Thyroid gland (tissue), 4 donors: ENCODE measurements around the gene TIGD4. TPM values are rescaled to one million over a fixed set of nuclear protein-coding genes. Genes with fewer than 3 reads are reported as not detected.
"Not testable (repeated sequence)": the region's sequence is repeated elsewhere in the genome, so short reads cannot be mapped to it uniquely, and the experiment has no call there.

Experiments used
- DNase-seq, 2 donors: peaks; one replicate each; pipeline ENCODE4 v3.0.0-alpha.2; 2019
- H3K27ac ChIP-seq, 3 donors: fragments of 200-600 bp; sonication (generic); 1 replicate in 2 of 3; 2 replicates in 1 of 3; pipeline ENCODE4 v1.5.1; 2016 to 2019; ENCODE audit warnings: mild to moderate bottlenecking in 1 of 3, moderate library complexity in 1 of 3
- H3K27me3 ChIP-seq: fragments of 200-600 bp; sonication (generic); one replicate; pipeline ENCODE4 v1.5.1; 2019
- H3K36me3 ChIP-seq, 2 donors: fragments of 200-600 bp; sonication (generic); one replicate each; pipeline ENCODE4 v1.5.1; 2016 to 2019
- H3K4me1 ChIP-seq, 2 donors: fragments of 200-600 bp; sonication (generic); one replicate each; pipeline ENCODE4 v1.5.1; 2017 to 2019
- H3K4me3 ChIP-seq, 3 donors: fragments of 200-600 bp; sonication (generic); replicated peaks in 1 of 3; 1 replicate in 2 of 3; 2 replicates in 1 of 3; pipeline ENCODE4 v1.5.1; 2016; ENCODE audit warnings: mild to moderate bottlenecking in 1 of 3
- H3K9me3 ChIP-seq: fragments of 200-600 bp; sonication (generic); one replicate; pipeline ENCODE4 v1.5.1; 2017
- POLR2A ChIP-seq, 2 donors: fragments of 450-650 bp; IDR thresholded peaks; one replicate each; pipeline ENCODE4 v1.6.1; 2017; ENCODE audit warnings: antibody characterized with exemption in 2 of 2, mild to moderate bottlenecking in 2 of 2, moderate library complexity in 1 of 2
- WGBS, 2 donors: methylation state at CpG; one replicate each; pipeline ENCODE4 v1.1.5; 2017; 5-methylcytosine and 5-hydroxymethylcytosine counted together
- intact Hi-C: fragments of 100-400 bp; cut with DNase I; formaldehyde crosslinking; loops from one replicate; pipeline ENCODE4 v1.15.1; 2023
- total RNA-seq, 4 donors: library from RNA; depleted of rRNA; stranded (reverse); fragments of >200 nt; gene quantifications; one replicate each; pipeline ENCODE4 v1.2.3, GENCODE V29; 2016
- TF ChIP-seq, protein P1 (sequence below), 6 experiments: fragments of 200-600 bp in 3 of 6; fragments of 450-650 bp in 3 of 6; sonication (generic) in 3 of 6; IDR thresholded peaks; one replicate each; pipeline ENCODE4 v1.5.1; 2016 to 2019; ENCODE audit warnings: antibody characterized with exemption in 6 of 6, mild to moderate bottlenecking in 2 of 6, inconsistent platforms in 1 of 6, moderate library complexity in 1 of 6

TIGD4 gene
- total RNA-seq, 4 donors from 2014 or later = 0.67 to 2.4 (median 1.8) TPM

DNA sequence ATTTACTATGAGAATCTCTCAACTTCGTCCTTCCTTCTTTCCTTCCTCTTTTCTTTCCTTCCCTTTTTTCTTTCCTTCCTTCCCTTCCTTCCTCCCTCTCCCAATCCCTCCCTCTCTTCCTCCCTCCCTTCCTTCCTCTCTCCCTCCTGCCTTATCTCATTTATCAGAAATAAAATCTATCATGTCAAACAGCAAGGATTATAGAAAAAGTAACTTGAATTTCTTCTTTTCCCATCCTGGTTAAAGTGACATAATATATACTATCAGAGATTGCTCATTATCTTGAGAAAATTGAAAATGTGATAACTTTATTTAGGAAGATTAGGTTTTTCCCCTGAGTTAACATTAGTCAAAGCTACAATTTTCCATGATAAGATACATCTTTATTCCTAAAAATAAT lies 5.6 kb downstream of the TIGD4 start:
- Histone ChIP-seq H3K9me3 (no peaks in the 10 kb centered on the region), H3K36me3 (no peaks in the 10 kb centered on the region), H3K27ac (no peak overlapping the region), H3K4me1 (peaks cover 0 to 4% of the 10 kb centered on the region in 2 donors), H3K27me3 (no peaks in the 10 kb centered on the region), H3K4me3 (no peak overlapping the region)
- 56 to 68% methylated on average over 1 of the region's 1 CpG for WGBS, 2 donors
- intact Hi-C loops = no loop called here
- TF ChIP-seq, protein P1, sequence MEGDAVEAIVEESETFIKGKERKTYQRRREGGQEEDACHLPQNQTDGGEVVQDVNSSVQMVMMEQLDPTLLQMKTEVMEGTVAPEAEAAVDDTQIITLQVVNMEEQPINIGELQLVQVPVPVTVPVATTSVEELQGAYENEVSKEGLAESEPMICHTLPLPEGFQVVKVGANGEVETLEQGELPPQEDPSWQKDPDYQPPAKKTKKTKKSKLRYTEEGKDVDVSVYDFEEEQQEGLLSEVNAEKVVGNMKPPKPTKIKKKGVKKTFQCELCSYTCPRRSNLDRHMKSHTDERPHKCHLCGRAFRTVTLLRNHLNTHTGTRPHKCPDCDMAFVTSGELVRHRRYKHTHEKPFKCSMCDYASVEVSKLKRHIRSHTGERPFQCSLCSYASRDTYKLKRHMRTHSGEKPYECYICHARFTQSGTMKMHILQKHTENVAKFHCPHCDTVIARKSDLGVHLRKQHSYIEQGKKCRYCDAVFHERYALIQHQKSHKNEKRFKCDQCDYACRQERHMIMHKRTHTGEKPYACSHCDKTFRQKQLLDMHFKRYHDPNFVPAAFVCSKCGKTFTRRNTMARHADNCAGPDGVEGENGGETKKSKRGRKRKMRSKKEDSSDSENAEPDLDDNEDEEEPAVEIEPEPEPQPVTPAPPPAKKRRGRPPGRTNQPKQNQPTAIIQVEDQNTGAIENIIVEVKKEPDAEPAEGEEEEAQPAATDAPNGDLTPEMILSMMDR (IDR thresholded peaks at IDR 0.05) = no peak
- no peak for TF ChIP-seq POLR2A (IDR thresholded peaks at IDR 0.05)
- DNase-seq = no peak

DNA sequence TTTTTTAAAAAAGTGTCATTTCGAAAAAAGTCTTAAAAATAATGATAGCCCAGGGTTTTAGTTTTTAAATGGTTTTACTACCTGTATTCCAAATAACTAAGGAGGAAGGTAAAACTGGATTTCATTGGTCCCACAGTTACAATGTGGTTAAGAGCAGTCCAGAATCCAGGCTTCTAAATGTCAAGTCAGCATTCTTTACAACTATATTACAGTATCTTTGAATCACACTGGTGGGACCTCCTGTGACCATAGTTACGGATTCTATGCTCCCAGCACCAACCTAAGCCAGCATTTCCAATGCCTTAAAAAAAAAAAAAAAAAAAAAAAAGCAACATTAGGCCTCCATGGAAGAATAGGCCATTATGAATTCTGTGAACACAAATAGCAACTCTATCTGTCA lies 6.2 kb downstream of the TIGD4 start:
- Histone ChIP-seq H3K27me3 (no peaks in the 10 kb centered on the region), H3K27ac (no peak overlapping the region), H3K9me3 (no peaks in the 10 kb centered on the region), H3K36me3 (no peaks in the 10 kb centered on the region), H3K4me3 (no peak overlapping the region), H3K4me1 (no peaks in the 10 kb centered on the region)
- intact Hi-C loops = no loop called here
- DNase-seq = no peak
- TF ChIP-seq POLR2A (IDR thresholded peaks at IDR 0.05) = no peak
- TF ChIP-seq, protein P1 (IDR thresholded peaks at IDR 0.05) = no peak
- 93 to 95% methylated on average over 2 of the region's 2 CpGs for WGBS, 2 donors

DNA sequence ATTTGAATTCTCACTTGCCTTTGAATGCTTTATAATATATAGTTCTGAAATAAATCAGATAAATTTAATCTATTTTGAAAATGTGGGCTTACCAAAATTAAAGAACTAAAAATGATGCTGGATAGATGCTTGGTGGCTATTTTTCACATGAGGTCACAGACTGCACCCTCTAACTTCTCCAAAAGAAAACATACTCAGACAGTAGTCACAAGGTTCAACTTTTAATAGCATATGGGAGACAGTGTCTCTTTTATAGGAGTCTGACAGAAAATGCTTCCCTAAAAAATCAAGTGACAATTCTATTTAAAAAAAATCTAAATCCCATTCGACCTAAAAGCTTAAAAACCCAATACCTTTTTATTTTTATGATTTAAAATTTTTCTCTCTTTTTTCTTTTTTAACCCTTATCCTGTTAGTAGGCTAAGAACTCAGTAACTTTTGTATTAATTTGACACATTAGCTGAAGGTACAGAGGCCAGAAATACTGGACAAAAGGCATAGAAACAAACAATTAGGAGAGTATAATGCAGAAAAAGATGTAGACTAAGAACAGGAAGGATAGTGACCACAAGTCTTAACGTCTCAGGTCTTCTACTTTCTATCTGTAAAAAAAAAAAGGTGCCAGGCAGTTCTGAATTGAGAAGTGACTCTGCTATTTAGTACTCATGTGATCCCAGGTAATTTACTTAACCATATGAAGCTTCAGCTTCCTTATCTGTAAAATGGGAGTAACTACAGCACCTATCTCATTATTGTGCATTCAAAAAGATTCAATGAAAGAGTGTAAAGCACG lies 7.6 kb downstream of the TIGD4 start:
- 70 to 78% methylated on average over 3 of the region's 3 CpGs for WGBS, 2 donors
- no peak overlapping the region for H3K4me3 ChIP-seq
- no peaks in the 10 kb centered on the region for H3K9me3 ChIP-seq
- H3K27me3 ChIP-seq = no peaks in the 10 kb centered on the region
- H3K27ac ChIP-seq = no peak overlapping the region
- TF ChIP-seq, protein P1 (IDR thresholded peaks at IDR 0.05) = no peak
- TF ChIP-seq POLR2A (IDR thresholded peaks at IDR 0.05) = no peak
- intact Hi-C loops = no loop called here
- H3K4me1 ChIP-seq = no peaks in the 10 kb centered on the region
- DNase-seq = no peak
- no peaks in the 10 kb centered on the region for H3K36me3 ChIP-seq

DNA sequence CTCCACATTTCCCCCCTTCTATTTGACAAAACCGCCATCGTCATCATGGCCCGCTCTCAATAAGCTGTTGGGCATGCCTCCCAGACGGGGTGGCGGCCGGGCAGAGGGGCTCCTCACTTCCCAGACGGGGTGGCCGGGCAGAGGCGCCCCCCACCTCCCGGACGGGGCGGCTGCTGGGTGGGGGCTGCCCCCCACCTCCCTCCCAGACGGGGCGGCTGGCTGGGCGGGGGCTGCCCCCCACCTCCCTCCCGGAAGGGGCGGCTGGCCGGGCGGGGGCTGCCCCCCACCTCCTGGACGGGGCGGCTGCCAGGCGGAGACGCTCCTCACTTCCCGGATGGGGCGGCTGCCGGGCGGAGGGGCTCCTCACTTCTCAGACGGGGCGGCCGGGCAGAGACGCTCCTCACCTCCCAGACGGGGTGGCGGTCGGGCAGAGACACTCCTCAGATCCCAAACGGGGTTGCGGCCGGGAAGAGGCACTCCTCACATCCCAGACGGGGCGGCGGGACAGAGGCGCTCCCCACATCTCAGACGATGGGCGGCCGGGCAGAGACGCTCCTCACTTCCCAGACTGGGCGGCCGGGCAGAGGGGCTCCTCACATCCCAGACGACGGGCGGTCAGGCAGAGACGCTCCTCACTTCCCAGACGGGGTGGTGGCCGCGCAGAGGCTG lies 14.3 kb downstream of the TIGD4 start:
- DNase-seq, intact Hi-C loops, H3K27me3 ChIP-seq, H3K9me3 ChIP-seq, H3K4me3 ChIP-seq, H3K27ac ChIP-seq, H3K4me1 ChIP-seq, H3K36me3 ChIP-seq: not testable (repeated sequence)
- 93% methylated on average over 28 to 35 of the region's 54 CpGs for WGBS, 2 donors

DNA sequence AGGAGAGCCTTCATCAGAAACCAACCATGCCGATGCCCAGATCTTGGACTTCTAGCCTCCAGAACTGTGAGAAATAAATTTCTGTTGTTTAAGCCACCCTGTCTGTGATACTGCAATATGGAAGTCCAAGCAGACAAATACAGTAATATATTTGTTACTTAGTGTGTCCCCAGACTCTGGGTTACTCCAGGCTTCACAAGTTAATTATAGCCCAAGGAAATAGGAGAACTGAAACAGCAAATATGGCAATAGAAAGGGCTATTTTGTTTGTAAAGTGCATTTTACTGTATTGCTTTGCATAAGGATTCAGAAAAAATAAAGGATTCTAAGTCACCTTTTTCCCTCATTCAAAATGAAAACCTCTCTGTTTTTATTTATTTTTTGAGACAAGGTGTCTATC lies 15.7 kb downstream of the TIGD4 start:
- TF ChIP-seq, protein P1 (IDR thresholded peaks at IDR 0.05) = no peak
- TF ChIP-seq POLR2A (IDR thresholded peaks at IDR 0.05) = no peak
- 85 to 100% methylated on average over 1 of the region's 1 CpG for WGBS, 2 donors
- intact Hi-C loops = no loop called here

More for the DNA sequence above, 15.7 kb downstream of the TIGD4 start:
- Histone ChIP-seq H3K4me1 (no peaks in the 10 kb centered on the region), H3K4me3 (no peak overlapping the region), H3K36me3 (no peaks in the 10 kb centered on the region), H3K27me3 (no peaks in the 10 kb centered on the region), H3K9me3 (no peaks in the 10 kb centered on the region), H3K27ac (no peak overlapping the region)
- no peak for DNase-seq
